ENCODE measurements around the gene E2F2.

DNA sequence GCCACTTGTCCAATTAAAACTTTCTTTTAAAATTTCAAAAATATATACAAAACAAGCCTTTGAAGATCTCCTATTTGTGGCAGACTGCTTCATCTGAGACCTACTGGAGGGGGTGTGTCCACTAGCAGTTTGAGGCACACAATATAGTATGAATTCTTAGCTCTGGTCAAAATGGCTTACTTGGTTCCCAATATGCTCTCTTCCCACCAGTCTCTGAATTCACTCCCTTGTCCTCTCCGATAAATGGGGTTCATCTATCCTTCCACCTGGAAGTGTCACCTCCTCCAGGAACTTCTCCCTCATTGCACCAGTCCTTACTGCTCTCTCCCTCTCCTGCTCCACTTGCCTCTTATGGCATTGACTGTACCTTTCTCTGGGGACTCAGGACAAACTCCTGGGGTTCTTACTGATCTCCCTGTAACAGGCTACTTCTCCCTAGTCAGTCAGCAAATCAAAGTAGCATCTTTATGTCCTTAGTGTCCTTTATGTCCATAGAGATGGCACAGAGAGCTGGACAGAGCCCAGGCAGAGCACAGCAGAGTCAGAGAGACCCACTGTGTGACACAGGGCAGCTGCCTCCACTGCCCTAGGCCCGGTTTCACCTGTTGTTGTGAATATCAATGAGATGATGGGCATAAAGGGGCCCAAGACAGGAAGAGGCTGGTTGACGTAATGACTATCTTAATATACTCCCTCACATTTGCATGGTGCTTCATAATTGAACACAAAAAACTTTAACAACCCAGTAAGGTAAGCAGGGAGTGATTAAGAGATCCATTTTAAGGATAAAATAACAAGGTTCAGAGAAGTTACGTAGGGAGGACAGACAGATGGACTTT is 50.6 kb downstream of the E2F2 start:
- TF ChIP-seq, protein P1, sequence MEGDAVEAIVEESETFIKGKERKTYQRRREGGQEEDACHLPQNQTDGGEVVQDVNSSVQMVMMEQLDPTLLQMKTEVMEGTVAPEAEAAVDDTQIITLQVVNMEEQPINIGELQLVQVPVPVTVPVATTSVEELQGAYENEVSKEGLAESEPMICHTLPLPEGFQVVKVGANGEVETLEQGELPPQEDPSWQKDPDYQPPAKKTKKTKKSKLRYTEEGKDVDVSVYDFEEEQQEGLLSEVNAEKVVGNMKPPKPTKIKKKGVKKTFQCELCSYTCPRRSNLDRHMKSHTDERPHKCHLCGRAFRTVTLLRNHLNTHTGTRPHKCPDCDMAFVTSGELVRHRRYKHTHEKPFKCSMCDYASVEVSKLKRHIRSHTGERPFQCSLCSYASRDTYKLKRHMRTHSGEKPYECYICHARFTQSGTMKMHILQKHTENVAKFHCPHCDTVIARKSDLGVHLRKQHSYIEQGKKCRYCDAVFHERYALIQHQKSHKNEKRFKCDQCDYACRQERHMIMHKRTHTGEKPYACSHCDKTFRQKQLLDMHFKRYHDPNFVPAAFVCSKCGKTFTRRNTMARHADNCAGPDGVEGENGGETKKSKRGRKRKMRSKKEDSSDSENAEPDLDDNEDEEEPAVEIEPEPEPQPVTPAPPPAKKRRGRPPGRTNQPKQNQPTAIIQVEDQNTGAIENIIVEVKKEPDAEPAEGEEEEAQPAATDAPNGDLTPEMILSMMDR (IDR thresholded peaks at IDR 0.05), result no peak
- TF ChIP-seq POLR2A (IDR thresholded peaks at IDR 0.05), result no peak

All from heart left ventricle (tissue), 13 donors.